HL-60/S4 (cell line): ENCODE results near the gene CFAP43.

ENCODE experiments used
- in situ Hi-C: fragments of 300-500 bp; cut with MboI; formaldehyde crosslinking; loops from 2 replicates; pipeline ENCODE4 v1.14.3; 2022; ENCODE audit warnings: low sequenced_read_pairs

CFAP43 gene, protein sequence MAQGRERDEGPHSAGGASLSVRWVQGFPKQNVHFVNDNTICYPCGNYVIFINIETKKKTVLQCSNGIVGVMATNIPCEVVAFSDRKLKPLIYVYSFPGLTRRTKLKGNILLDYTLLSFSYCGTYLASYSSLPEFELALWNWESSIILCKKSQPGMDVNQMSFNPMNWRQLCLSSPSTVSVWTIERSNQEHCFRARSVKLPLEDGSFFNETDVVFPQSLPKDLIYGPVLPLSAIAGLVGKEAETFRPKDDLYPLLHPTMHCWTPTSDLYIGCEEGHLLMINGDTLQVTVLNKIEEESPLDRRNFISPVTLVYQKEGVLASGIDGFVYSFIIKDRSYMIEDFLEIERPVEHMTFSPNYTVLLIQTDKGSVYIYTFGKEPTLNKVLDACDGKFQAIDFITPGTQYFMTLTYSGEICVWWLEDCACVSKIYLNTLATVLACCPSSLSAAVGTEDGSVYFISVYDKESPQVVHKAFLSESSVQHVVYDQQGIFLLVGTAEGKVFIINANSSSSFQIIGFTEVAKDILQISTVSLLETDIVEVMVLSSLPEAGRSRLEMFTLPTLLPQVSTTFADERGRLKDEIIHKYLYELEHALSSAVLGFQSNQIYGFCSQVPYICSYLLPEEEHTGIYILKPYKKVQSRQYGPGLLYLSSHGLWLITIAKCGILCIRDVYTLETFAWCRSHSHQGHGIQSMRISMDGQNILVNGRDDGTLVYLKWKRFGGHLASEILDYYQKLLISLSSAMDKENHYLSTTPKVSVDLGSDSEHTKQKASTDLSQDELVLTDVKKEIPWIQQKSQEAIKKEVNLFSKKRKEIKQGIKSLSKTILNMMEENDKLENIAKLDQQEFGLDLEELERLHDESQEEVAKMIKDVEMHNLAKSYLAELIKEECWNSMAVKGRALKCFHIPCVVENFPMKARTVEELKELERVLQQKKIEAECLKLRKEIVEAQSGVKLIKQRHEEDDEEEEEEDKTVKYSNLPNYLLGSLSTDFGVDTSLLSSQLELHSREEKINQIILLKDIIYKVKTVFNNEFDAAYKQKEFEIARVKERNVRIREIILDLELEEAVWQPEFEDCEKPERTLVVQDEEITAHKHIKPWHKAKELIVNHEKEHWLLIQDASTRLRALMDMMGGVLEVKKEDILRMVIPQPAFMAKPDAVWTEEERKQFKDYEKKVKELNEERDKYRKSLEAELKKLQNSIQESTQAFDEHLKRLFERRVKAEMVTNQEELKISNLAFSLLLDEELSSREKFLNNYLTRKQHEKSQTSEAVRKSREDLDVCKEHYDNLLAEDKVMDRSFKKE (N-terminal part only)

DNA sequence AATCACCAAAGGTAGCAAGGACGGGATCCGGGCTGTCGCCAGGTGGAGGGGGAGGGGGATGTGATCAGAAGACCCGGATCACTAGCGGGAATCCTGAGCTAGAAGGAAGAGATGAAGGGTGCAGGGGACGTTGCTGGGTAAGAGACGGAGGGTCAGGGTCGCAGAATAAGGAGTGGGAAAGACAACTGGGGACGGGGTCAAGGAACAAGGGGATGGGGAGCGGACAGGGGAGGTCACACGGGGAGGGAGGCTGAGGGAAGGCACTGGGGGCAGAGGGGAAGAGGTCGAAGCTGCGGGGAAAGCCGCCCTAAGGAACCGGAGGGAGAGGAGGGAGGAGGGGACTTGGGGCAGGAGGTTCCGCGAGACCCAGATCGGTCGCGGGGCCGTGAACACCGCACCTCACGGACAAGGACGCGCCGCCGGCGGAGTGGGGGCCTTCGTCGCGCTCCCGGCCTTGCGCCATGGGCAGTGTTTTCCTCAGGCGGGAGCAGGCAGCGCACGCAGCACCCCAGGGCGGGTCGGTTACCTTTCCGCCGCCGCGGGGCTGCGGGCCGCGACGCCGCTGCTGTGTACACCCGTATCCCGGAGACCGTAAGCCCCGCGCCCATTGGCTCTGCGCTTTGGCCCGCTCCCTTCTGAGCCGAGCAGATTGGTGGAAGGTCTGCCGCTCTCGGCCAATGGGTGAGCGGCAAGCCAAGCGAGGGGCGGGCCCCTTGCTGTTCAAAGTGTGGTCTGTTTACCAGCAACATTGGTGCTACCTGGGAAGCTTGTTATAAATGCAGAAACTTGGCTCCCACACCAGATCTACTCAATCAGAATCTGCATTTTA is at the start of gene CFAP43:
TSS of gene CFAP43 (minus strand) at position 581 of the 829 bp plus-strand sequence. CDS start at position 463, 118 bp downstream.
- in situ Hi-C loops, result no loop called here

DNA sequence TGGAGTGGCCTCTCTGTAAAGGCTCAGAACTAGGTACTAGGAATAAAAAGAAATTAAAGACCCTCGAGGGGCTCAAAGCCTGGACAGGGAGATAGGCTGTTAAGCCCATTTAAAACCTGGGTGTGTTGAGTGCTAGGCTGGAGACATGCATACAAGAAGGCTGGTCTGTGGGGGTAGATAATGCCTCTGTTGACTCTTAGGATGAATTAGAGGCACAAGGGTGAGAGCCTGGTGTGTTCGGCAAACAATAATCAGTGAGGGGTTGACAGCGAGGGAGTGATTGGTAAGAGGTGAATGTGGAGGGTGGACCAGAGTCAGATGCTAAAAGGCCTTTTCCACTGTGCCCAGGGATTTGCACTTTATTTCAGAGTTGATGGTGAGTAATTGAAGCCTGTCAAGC is 49.5 kb upstream of the CFAP43 start:
- in situ Hi-C loops, result no loop called here

DNA sequence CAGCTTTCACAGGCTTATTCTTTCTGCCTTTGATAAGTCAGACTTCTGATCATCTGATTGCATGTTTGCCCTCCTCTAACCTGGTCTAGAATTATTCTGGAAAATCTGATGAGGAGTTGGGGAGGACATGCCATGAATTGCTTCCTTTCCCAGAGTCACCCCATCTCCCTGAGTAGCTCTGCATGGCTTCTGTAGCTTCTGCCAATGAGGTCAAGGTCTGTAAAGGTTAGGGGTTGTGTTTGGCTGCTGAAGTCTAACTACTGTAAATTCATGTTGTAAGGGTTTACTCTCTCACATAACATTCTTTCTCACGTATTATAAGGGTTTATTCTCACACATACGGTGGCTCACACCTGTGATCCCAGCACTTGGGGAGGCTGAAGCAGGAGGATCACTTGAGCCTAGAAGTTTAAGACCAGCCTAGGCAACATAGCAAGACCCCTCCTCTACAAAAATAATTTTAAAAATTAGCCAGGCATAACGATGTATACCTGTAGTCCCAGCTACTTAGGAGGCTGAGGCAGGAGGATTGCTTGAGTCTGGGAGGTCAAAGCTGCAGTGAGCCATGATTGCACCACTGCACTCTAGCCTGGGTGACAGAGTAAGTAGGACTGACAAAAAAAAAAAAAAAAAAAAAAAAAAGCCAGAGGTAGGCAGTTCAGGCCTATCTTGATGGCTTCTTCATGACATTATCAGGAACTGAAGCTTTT is 47.5 kb upstream of the CFAP43 start:
- in situ Hi-C loops, result no loop called here

DNA sequence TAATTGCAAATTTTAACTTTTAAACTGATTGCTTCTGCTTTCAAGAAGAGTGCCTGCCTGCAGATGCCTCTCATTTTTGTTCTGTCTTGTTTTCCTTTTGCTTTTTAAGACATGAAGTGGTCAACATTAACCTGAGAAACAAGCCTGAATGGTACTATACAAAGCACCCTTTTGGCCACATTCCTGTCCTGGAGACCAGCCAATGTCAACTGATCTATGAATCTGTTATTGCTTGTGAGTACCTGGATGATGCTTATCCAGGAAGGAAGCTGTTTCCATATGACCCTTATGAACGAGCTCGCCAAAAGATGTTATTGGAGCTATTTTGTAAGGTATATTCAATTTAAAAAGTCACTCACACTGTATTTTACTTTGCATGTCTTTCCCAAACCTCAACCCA is 45.6 kb upstream of the CFAP43 start:
- in situ Hi-C loops, result no loop called here

DNA sequence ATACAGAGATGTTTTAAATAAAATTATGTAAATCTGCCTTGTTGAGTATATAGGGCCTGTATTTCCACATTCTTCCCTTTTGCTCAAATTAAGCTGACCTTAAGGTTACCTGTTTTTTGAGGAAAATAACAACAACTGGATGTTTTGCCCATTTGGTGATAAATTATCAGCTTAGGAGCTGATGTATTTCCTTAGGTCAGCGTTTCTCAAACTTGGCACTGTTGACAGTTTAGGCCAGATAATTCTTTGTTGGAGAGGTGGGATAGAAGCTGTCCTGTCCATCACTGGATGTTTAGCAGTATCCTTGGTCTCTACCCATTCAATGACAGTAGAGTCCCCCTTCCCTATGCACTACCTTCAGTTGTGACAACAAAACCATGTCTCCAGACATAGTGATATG is 44.0 kb upstream of the CFAP43 start:
- in situ Hi-C loops, result no loop called here

DNA sequence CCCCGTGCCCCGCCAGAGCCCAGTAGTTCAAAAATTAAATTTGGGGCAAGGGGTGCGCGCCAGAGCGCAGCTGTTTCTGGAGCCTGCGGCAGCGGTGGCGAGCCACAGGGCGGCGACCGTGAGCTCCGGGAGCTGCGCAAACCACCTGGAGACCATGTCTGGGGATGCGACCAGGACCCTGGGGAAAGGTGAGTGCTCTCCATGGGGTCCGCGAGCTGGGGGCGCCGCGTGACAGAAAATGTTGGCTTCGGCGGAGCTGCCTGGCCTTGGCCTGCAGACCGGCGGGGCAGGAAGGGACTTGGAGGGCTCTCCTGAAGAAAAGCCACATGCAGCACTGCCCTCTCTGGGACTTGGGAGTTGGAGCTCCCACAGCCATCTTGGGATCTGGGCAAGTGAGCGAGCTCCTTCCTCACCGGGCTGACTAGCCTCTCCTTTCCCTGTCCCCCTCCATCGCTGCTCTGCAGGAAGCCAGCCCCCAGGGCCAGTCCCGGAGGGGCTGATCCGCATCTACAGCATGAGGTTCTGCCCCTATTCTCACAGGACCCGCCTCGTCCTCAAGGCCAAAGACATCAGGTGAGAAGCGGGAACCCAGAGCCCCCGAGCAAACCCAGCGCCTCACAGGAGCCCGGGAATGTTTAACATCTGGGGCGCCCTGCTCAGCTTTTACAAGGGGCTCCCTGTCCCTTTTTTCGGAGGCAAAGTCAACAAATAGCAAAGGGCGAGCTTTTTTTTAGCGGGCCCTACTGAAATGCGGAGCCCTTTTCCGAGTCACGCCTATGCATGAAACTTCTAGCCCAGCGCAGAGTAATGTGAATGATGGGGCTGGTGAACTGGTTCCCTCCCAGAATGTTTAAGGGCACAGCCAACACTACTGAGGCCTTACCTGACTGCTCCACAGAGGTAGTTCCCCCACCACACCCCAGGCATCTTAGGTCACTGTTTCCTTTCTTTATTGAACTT is 42.9 kb upstream of the CFAP43 start:
- in situ Hi-C loops, result no loop called here

DNA sequence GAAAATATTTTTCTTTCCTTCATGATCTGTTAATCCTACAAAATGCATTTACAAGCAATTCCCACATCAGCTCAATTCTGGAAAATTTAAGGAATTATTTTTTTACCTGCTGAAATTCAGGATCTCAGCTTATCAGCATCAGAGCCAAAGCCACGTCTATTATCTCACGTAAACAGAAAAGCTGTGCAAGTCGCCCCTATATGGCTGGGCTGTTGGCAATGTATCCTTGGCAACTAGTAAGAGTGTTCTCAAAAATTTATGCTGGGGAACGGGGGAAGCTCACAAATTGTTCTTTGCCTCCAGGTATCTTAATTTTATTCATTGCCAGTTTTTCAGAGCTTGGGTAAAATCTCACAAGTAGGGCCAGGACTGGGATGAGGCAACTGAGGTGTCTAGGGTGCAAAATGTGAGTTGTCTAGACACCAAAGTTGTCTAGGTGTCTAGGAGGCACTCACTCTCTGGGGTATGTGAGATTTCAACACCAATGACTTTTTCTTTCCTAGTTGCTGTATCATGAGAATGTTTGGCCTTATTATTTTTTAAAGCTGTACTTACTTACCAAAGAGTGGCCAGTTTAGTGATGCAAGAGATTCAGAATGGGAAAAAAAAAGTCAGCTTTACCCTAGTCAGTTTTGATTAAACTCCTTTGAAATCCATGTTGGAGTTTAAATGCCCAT is 41.9 kb upstream of the CFAP43 start:
- in situ Hi-C loops, result no loop called here

DNA sequence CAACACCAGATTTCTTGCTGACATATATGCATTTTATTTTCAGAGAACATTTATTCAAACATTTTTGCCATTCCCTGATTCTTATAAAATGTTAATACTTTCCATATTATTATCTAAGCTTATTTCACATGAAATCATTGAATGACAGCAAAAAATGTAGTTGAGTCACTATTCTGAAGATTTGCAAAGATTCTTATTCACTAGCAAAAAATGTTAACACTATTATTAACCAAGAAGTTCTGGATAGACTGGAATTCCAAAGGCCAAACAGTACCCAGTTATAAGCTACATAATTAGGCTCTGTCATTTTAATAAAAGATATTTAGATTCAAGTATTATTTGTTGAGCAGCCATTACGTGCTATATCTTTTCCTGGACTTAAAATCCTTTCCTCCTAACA is 41.1 kb upstream of the CFAP43 start:
- in situ Hi-C loops, result no loop called here

DNA sequence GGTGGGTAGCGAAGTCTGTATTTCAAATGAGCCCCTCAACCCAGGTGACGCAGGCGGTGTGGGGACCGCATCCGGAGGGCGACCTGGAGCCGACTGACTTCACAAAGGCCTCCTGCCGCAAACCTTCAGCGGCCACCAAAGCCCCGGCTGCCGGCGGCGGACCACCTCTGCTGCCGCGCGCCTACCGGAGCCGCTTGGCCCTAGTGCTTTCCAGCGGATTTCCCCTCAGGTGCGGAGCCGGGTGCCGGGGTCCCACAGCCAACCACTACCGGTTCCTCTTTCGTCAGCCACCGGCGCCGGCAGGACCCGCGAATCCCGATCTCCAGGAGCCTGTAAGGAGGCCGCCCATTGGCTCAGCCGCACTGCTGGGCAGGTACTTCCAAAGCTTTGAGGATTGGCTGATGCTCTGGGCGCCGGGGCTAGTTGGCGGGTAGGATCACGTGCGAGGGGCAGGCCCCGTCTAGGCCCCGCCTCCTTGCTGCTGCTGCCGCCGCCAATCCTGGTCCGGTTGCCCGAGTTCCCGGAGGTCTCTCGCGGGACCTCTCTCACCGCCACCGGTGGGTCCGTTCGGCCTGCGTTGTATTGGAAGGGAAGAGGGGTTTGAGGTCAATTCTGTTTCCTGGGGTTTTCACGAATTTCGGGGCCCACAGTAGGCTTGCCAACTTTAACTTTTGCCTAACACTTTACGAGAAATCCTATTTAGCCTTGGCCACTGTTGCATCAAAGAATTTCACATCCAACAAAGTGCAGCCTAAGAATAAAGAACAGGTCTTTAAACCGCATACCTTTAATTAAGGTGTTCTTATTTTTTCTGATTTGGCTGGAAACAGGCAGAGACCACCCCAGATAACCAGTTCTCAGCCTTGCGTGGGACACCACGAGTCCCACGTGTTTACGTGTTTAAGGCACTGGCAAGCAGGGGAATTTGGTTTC is 36.8 kb upstream of the CFAP43 start, which contains the start of gene GSTO2:
TSS of gene GSTO2 (plus strand) at position 472 of the 933 bp plus-strand sequence. CDS start 5,732 bp downstream, outside the sequence.
- in situ Hi-C loops, result no loop called here

DNA sequence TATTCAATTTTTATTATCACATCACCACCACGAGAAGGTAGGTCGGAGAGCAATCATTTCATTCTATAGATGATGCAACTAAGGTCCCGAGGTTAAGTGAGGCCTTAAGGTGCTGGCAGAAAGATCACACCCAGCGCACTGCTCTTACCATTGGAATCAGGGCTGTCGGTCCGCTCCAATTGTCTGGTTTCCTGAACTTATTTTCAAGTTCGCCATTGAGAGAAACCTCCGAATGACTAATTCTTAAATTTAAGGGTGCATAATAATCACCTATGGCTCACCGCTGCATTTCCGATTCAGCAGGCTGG is 36.2 kb upstream of the CFAP43 start:
- in situ Hi-C loops, result no loop called here

DNA sequence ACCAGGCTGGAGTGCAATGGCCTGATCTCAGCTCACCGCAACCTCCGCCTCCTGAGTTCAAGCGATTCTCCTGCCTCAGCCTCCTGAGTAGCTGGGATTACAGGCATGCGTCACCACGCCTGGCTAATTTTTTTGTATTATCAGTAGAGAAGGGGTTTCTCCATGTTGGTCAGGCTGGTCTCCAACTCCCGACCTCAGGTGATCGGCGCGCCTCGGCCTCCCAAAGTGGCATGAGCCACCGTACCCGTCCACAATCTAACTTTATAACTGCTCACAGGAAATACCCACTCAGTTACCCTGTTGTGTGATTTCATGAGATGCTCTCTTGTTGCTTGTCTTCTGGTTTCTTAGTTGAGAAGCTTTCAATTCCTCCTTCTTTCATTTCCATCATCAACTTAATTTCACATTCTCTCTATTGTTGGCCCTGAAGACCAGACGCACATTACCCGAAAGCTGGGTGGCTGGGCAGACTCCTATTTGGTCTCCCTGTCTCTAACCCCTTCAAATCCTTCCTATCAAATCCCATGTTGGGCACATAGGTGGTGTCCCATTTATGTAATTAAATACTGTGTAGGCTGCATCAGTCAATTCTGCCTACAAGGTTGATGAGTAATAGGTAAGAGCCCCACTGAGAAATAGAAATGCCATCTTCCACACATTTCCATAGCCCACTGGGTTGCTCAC is 35.7 kb upstream of the CFAP43 start:
- in situ Hi-C loops, result no loop called here

DNA sequence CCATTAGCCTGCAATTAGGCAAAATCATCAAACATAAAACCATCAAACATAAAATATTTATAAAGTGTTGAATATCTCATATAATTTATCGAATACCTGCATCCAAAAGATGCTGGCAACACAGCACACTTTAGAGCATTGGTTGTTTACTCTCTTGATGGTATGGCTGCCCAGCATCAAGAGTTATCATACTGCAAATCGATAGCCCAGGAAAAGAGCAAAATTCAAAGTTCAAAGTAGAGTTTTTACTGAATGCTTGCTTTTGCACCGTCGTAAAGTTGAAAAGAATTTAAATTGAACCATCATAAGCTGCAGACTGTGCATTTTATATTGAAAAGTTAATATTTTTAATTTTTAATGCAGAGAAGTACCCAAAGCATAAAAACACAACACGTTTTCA is 32.6 kb upstream of the CFAP43 start:
- in situ Hi-C loops, result no loop called here

DNA sequence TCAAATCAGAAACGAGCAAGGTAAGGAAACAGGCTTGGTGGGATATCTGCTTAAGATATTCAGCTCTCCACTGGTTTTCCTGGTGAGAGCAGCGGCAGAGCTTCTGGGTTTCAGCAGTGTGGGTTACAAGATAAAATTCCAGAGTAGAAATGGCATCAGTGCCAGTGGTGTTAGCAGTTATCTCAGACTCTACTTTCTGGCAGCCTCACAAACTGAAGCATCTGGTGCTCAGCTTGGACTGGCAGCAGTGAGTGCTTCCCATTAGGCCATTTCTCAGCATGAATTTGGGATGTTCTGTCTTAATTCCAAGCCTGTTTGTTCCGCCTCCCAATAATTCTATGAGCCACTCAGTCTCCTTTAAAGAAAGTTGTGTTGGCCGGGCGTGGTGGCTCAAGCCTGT is 29.9 kb upstream of the CFAP43 start:
- in situ Hi-C loops, result no loop called here

DNA sequence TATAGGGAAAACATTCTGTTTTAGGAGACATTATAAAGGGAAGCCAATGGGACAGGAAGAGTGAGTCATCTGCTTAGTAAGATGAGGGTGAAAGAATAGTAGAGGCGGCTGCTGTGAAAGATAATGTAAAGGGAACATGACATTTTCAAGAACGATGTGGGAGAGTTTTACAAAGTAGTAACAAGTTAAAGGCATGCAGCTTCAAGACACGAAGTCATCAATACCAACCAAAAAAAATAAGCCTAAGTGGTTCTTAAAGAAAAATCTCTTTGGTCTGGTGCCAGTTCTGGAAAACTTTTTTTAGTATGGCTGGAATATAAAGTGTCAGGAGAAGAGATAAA is 28.6 kb upstream of the CFAP43 start:
- in situ Hi-C loops, result no loop called here

DNA sequence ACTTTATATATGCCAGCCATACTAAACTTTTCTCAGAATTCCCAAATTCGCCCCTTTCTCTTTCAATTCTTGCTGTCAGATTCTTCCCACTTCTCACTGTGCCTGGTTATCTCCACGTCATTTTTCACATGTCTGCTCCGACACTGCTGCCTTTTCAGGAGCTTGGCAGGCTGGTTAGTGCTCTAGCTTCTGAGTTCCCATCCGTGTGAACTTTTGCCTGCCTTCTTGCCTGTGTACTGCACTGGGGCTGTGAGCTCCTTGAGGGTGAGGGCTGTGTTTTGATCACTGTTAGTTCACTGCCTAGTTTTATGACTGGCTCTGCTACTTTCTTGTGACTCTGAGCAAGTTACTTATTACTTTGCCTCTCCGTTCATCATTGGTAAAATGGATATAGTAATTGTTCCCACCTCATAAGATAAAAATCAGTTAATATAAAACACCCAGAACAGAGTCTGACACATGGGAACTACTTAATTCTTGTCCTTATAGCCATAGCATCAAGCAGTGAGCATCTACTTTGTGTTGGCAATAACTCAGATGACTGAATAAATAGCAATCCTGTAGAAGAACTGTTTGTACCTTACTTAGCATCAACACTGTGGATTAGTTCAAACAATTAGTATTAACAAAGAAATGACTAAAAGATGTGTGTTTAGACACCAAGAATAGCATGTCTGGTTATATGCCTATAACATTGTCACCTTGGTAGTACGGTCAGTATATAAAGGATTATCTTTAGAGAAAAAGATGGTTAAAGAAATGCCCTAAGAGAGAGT is 28.0 kb upstream of the CFAP43 start:
- in situ Hi-C loops, result no loop called here

DNA sequence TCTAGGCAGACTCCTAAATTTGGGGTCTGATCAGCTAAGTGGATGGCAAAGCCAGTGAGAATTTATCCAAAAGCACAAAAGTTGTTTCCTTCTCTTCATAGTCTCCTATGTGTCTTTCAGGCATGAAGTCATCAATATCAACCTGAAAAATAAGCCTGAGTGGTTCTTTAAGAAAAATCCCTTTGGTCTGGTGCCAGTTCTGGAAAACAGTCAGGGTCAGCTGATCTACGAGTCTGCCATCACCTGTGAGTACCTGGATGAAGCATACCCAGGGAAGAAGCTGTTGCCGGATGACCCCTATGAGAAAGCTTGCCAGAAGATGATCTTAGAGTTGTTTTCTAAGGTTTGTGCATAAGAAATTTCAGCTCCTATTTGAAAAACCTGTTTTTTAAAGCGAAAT is 27.3 kb upstream of the CFAP43 start:
- in situ Hi-C loops, result no loop called here
